ENCODE data around the gene DNAJC5. TPM values are rescaled to one million over a fixed set of nuclear protein-coding genes. Genes with fewer than 3 reads are reported as not detected.
A peak's percentile ranks its signal among the peaks of the same experiment; 100 is the strongest.

DNAJC5 gene
- total and polyA plus RNA-seq, 2 of the 8 experiments (the other 6 are each of a cell fraction or from before 2014, with no cell fraction given), result 19.2 to 31.2 TPM

- TF ChIP-seq EGR1 (IDR thresholded peaks at IDR 0.05; ENCODE audit: borderline replicate concordance, low read depth, low read length), result no peak; the same call in 1 of the 2 replicates
- peak; percentile 17 for TF ChIP-seq NANOG (IDR thresholded peaks at IDR 0.05; ENCODE audit: insufficient read depth, low read depth, low read length, poor library complexity, severe bottlenecking)
- TF ChIP-seq BCL11A (IDR thresholded peaks at IDR 0.05; ENCODE audit: low read depth in 2 of 2, low read length in 2 of 2), result no peak
- TF ChIP-seq RAD21 (IDR thresholded peaks at IDR 0.05 in 1 of 2, conservative IDR thresholded peaks at IDR 0.05 in 1 of 2; ENCODE audit: low read depth in 2 of 2, low read length in 2 of 2), result peak; percentile 35 to 47; a peak in 3 of 4 replicates
- TF ChIP-seq RBBP5 (IDR thresholded peaks at IDR 0.05; ENCODE audit: borderline replicate concordance, low read depth, low read length), result peak; percentile 56; the same call in 1 of the 2 replicates
- TF ChIP-seq CHD1 (IDR thresholded peaks at IDR 0.05; ENCODE audit: low read depth, low read length), result no peak
- no peak for TF ChIP-seq CHD7 (IDR thresholded peaks at IDR 0.05; ENCODE audit: insufficient replicate concordance, low read length)
- no peak for TF ChIP-seq ATF3 (IDR thresholded peaks at IDR 0.05; ENCODE audit: insufficient read depth, low read depth, low read length)
Observed at GRCh38 chr20:63980806-63981728, 86.1 kb downstream of the DNAJC5 start, which contains the start of gene PRPF6 (continued).

Data from H1 (cell line).